Neural progenitor cell (in vitro differentiated cells): Measurements from ENCODE around the gene DOCK11.

Experiments
- EZH2 ChIP-seq: fragments of 200-600 bp; sonication (generic); IDR thresholded peaks from 2 replicates; pipeline ENCODE4 v1.6.1; 2017; ENCODE audit warnings: antibody characterized with exemption, mild to moderate bottlenecking, moderate library complexity
- EZH2phosphoT487 ChIP-seq: fragments of 200-600 bp; sonication (generic); IDR thresholded peaks from 2 replicates; pipeline ENCODE4 v1.6.1; 2017; ENCODE audit warnings: antibody characterized with exemption
- TF ChIP-seq, protein P1 (sequence below): fragments of 200-600 bp; sonication (generic); IDR thresholded peaks from 2 replicates; pipeline ENCODE4 v1.5.1; 2017; ENCODE audit warnings: antibody characterized with exemption, mild to moderate bottlenecking

DNA sequence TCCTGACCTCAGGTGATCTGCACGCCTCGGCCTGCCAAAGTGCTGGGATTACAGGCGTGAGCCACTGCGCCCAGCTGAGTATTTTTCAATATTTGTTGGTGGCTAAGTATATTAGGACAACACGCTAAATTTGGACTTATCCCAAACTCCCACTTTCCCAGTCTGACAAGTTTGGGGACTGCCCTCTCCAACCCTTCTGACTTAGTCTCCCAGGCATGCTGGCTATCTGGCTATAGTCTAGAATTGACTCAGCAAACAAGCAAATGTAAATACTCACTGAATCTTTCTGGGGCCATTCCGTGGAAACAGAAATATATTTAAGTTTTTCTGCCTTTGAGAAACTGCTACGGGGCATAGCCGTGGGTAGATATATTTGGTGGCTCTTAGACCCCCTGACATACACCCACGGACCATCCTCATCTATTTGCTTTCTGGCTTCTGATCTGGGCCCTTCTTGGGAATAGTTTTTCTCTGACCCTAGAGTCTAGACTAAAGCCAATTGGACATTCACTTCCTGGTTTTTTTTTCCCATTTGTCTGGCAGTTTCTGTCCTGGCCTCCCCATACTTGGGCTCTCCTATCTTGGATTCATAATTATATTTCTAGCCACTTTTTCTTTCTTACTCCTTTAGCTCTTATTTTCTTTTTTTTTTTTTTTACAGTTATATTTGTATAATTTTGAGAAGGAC, 11.3 kb upstream of the DOCK11 start:
- TF ChIP-seq EZH2phosphoT487 (no peak), EZH2 (no peak)
- TF ChIP-seq, protein P1, sequence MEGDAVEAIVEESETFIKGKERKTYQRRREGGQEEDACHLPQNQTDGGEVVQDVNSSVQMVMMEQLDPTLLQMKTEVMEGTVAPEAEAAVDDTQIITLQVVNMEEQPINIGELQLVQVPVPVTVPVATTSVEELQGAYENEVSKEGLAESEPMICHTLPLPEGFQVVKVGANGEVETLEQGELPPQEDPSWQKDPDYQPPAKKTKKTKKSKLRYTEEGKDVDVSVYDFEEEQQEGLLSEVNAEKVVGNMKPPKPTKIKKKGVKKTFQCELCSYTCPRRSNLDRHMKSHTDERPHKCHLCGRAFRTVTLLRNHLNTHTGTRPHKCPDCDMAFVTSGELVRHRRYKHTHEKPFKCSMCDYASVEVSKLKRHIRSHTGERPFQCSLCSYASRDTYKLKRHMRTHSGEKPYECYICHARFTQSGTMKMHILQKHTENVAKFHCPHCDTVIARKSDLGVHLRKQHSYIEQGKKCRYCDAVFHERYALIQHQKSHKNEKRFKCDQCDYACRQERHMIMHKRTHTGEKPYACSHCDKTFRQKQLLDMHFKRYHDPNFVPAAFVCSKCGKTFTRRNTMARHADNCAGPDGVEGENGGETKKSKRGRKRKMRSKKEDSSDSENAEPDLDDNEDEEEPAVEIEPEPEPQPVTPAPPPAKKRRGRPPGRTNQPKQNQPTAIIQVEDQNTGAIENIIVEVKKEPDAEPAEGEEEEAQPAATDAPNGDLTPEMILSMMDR: no peak
